HG03432 (cell line): Measurements from ENCODE around the gene RAB10.

ENCODE experiments used
- ATAC-seq: cut with Tn5 transposase; IDR thresholded peaks from one replicate; pipeline ENCODE4 v1.9.1; 2021; ENCODE audit warnings: mild to moderate bottlenecking, moderate library complexity; ENCODE audit not compliant: unreplicated experiment

Gene RAB10

DNA sequence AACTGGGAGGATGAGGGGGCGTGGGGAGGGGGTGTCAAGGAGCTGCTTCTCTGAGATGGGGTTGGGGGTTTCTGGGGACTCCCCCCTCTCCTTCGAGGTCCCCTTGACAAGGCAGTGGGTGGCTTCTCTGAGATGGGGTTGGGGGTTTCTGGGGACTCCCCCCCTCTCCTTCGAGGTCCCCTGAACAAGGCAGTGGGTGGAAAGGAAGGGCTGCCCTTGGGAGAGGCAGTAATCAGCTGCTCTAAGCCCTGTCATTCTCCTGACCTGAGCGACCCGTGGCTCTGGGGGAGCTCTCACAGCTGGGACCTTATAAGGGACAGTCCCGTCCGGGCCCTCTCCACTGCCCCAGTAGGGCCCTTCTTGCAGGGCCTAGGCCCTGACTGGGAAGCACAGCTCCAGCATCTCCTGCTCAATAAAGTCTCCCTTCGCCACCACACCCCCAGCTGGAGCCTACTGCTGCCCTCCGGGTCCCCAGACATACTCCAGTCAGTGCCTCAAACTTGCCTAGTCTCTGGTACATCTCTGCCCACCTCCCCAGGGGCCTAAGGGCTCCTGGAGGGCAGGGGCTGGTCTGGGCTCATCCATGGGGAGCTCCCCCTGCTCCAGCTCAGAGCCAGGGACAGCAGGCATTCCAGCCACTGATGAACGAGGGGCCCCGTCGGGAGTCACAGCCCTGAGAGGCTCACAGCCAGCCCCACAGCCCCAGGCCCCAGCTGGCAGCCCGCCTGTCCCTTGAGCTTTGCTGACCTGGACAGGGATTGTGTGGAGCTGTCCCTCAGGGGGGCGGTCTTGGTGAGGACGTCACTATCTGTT, 141.8 kb downstream of the RAB10 start:
- ATAC-seq: no peak

DNA sequence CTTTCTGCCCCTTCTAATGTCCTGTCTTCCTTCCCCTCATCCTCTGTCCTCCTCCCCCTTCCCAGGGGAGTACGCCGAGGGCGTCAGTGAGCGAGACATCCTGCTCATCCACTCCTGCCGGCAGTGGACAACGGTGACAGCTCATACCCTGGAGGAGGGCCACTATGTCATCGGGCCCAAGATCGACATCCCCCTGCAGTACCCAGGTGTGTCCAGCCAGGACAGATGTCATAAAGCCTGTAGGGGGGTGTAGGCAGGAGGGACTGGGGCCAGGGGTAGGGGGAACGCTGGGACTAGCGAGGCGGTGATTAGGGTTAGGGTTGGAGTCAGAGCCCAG, 142.4 kb downstream of the RAB10 start:
- no peak for ATAC-seq

DNA sequence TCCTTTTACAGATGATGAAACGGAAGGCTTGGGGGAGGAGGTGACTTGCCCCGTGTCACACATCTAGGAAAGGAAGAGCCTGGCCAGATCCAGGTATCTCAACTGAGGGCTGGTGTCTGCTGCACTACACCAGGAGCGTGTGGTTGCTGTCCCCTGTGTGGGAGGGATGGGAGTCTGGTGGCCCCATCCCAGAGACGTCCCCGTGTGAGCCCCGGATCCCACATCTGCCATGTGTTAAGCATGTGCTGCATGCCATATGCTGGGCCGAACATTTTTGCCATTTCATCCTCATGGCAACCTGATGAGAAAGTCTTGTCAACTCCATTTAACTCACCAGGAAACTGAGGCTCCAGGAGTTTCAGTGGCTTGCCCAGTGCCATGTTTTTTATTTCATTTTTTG, 143.2 kb downstream of the RAB10 start:
- ATAC-seq: no peak

DNA sequence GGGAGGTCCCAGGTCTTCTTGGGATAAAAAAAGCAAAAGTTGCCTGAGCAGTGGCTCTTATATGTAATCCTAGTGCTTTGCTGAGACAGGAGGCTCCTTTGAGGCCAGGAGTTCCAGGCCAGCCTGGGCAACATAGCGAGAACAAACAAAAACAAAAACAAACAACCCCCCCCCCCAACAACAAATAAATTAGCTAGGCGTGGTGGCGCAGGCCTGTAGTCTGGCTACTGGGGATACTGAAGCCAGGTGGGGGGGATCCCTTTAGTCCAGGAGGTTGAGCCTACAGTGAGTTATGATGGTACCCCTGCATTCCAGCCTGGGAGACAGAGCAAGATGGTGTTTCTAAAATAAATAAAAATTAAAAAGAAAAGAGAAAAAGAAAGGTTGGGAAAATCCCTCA, 144.4 kb downstream of the RAB10 start:
- ATAC-seq: no peak

DNA sequence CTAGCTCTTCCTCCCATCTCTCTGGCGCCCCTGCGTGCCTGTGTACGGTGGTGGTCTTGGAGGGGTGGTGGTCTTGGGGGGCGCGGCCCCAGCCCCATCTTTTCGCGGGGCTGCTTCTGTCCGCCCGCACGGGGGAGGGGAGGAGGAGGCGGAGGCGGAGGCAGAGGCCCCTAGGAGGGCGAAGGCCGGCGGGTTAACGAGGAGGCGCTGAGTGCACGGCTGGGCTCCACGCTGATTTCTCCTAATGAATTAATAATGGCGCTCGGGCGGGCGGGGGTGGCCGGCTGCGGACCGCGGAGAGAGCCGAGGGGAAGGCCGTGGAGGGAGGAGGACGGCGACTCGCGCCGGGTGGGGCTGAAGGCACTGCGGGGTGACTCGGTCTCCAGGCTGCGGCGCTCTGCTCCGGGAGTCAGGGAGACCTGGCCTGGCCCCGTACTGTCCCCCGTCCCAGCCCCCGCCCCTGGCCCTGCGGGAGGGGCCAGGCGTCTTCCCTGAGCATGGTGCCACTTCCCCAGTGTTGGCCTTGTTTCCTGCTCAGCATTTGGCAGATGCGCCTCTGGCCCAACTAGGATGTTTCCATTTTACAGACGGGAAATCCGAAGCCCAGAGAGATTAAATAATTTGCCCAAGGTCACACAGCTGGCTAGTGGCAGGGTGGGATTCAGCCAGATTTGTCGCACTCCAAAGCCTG, 145.0 kb downstream of the RAB10 start:
- no peak for ATAC-seq

DNA sequence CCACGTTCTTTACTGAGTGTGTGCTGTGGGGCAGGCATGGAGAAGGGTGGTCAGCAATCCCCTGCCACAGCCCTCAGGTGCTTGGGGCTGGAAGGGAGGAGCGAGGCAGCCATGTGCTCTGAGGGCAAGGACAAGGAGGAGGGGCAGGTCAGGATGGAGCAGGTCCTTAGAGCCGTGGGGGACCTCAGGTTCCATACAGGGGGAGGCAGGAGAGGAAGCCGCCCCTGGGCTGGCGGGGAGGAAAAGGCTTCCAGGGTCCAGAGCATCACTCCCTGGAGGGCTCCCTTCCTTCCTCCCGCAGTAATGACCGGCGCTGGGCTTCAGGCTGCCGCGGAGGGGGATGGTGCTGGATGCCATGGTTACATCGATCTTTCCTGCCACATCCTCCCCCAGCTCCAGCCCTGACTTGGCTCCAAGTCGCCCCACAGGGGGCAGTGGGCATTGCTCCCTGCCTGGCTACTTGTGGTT, 145.6 kb downstream of the RAB10 start:
- ATAC-seq: no peak

DNA sequence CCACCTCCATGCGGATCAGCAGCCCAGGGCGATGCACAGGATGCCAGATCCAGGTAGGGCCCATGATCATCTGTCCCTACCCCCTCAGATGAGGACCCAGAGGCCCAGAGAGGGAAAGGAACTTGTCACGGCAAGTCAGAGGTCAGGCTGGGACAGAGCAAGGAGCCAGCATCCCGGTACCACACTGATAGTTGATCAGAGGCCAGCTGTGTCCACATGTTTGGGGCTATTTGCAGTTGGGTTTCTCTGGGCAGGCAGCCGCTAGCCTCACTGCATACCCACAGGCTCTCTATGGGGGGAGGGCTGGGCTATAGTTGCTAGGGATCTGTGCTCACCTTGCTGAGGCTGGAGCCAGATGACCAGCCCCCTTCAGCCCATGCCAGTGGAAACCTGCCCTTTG, 148.6 kb downstream of the RAB10 start:
- no peak for ATAC-seq

DNA sequence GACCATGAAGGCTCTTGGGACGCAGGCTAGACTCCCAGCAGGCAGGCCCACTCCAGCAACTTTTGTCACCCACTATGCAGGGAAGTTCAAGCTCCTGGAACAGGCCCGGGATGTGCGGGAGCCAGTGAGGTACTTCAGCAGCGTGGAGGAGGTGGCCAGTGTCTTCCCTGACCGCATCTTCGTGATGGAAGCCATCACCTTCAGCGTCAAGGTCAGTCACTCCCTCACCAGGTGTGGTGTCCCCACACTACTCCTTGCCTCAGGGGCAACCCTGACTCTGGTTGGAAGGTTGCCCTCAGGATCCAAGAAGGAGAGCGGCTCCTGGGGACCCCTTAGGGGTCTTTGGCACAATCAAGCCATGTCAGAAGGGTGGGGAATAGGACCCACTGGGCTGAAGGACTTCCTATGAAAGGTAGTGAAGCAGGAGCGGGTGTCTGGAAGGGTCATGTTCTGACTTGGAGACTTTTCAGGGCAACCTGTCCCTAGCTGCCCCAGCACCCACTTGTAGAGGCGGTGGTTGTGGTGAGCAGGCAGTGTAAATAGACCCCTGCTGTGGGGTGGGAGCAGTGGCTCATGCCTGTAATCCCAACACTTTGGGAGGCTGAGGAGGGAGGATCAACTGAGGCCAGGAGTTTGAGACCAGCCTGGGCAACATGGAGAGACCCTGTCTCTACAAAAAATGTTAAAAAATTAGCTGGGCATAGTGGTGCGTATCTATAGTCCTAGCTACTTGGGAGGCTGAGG, 149.2 kb downstream of the RAB10 start:
- no peak for ATAC-seq

DNA sequence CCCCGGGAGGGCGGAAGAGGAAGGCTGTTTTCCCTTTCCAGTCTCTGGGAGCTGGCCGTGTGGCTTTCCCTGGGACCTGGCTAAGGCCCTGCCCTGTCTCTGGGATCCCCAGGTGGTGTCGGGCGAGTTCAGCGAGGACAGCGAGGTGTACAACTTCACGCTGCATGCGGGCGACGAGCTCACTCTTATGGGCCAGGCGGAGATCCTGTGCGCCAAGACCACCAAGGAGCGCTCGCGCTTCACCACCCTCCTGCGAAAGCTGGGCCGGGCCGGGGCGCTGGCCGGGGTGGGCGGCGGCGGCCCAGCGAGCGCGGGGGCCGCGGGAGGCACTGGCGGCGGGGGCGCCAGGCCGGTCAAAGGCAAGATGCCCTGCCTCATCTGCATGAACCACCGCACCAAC, 150.2 kb downstream of the RAB10 start:
- ATAC-seq: no peak

DNA sequence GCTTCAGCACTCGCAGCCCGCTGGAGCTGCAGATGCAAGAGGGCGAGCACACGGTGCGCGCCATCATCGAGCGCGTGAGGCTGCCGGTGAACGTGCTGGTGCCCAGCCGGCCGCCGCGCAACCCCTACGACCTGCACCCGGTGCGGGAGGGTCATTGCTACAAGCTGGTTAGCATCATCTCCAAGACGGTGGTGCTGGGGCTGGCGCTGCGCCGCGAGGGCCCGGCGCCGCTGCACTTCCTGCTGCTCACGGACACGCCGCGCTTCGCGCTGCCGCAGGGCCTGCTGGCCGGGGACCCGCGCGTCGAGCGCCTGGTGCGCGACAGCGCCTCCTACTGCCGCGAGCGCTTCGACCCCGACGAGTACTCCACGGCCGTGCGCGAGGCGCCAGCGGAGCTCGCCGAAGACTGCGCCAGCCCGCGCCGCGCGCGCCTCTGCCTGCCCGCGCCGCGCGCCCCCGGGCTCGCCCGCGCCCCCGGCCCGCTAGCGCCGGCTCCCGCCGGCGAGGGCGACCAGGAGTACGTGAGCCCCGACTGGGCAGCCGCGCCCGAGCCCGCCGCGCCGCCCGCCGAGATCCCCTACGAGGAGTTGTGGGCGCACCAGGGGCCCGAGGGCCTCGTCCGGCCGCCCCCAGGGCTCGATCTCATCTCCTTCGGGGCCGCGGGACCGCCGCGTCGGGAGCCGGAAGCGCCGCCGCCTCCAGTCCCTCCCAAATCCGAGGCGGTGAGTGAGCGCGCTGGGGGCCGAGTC, 150.8 kb downstream of the RAB10 start:
- peak; percentile 88 for ATAC-seq

DNA sequence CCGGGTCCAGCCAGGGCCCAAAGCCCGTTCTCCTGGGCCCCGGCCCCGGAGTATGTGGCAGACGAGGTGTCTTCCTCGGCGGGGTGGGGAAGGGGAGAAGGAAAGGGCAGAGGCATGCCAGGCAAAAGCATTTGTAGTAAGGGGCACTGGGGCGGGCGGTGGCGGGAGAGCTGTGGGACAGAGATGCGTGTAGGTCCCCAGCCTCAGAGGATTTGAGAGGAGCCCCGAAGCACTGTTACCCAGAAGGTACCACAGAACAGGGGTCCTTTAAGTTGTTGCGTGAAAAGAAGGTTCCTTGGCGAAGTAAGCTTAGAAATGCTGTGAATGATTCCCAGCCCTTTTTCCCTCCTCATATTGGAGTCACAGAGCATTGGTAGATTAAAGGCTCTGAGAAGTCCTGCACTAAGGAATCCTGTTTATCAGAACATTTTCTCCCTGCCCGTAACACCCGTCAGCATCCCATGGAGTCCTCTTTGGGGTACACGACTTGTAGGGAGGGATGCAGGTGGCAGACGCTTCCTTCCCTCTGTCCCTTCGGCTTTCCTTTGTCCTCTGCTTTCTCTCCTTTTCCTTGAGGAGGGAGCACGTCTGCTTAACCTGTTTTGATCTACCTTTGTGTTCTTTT, 151.5 kb downstream of the RAB10 start:
- no peak for ATAC-seq

DNA sequence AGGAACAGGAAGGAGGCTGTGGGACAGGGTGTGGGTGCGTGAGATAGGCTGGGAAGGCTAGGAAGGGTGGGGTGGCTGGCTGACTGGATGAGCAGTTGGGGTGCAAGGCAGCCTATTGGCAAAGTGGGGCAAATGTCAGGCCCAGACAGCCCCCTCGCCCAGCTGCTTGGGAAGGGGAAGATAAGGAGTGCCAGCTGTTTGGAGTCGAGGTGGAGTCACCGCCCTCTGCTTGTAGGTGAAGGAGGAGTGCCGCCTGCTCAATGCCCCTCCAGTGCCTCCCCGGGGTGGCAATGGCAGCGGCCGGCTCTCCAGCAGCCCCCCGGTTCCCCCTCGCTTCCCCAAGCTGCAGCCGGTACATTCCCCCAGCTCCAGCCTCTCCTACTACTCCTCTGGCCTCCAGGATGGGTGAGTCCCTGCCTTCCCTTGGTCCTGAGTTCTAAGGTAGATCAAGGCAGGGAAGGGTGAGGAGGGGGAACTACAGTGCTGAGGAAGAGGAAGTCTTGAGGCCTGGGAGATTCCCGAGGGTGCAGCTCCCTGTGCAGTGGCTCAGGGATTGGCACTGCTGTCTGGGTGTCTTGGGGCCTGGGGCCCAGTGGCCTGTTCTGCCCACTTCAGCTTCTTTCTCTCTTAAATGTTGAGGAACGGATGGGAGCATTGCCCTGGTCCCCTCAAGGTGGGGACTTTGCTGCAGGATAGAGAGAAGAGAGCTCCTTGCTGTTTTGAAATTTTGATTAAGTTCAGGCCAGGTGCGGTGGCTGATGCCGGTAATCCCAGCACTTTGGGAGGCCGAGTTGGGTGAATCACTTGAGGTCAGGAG, 152.3 kb downstream of the RAB10 start:
- ATAC-seq: no peak
